Raji (cell line): ENCODE measurements around the gene ZNF138.

ENCODE experiments used
- POLR2A ChIP-seq: IDR thresholded peaks from 2 replicates; pipeline ENCODE4 v1.6.1; 2011; ENCODE audit warnings: low read depth, low read length, control low read depth; ENCODE audit not compliant: insufficient read depth

Gene ZNF138

GRCh38 chr7:64880322-64881297, 86.4 kb downstream of the ZNF138 start:
- no peak for TF ChIP-seq POLR2A

DNA sequence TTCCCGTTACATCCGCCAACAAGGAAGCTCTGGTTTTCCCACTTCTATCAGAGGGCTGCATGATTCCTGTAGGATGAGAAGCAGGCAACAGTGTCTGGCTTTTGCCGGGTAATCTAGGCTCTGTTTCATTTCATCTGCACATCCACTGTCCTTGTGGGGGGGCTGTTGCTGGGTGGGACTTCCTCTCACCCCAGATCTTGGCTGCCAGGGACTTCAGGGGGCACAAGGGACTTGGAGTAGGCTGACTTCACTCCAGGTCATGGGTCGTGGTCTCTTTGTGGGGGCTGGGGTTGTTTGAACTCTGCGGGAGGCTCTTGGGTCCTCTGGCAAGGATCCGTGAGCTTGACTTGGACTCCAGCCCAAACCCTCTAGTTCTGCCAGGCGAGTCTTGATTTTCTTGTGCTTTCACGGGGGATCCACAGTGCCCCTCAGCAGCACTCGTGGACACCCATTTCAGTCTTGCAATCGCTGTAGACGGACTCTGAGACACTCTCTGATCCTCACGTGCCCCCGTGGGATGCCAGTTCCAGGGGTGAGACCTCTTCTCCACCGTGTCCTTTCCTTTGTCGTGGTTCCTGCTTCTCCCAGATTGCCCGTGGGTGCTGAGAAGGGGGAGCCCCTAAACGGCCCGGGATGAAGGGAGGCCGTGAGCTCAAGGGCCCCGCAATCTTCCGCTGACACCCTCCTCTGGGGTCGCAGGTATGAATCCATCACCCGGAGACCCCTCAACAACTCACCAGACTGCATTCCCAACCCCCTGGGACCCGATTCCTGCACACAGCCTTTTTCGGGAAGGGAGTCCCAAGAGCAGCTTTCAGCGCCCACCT, 87.4 kb downstream of the ZNF138 start:
- TF ChIP-seq POLR2A, result no peak

GRCh38 chr7:64882341-64883112, 88.3 kb downstream of the ZNF138 start:
- TF ChIP-seq POLR2A, result no peak
